K562 (cell line): ENCODE data around the gene PALM3. TPM values are rescaled to one million over a fixed set of nuclear protein-coding genes. Genes with fewer than 3 reads are reported as not detected.

ENCODE experiments used
- ATAC-seq: fragments of 200-7000 bp; cut with Tn5 transposase; 3 replicates; pipeline ENCODE4 v1.9.1; 2020; ENCODE audit warnings: moderate library complexity
- BruUV-seq: library from RNA; stranded (reverse); fragments of 400-500 nt; replicated peaks from 2 replicates; lab custom pipeline; 2021; lab: Mats Ljungman, UMichigan
- CTCF ChIA-PET: fragments of 300-600 bp; formaldehyde crosslinking; extraction: SDS; loops from one replicate; lab custom pipeline; 2021; ENCODE audit warnings: low intra/inter-chr PET ratio; lab: Yijun Ruan, JAX
- POLR2A ChIA-PET: fragments of 300-600, 350-650 bp; sonication (Branson Sonifier 250); formaldehyde crosslinking; extraction: SDS; loops from one replicate; lab custom pipeline; 2021; ENCODE audit warnings: antibody characterized with exemption, inconsistent platforms; lab: Yijun Ruan, JAX
- DNase-seq, 4 experiments: peaks; one replicate each; pipeline versions ENCODE4 v3.0.0 to v3.0.0-alpha.2; 2011 to 2018; ENCODE audit warnings: low spot score in 3 of 4, mixed read lengths in 3 of 4; ENCODE audit errors: extremely low read depth in 1 of 4
- FAIRE-seq: peaks from 2 replicates; lab custom pipeline; 2011; peaks lifted over from hg19 to GRCh38; lab: Jason Lieb, UNC
- H2AFZ ChIP-seq: 2 replicates; pipeline ENCODE4 v1.6.0; 2011; ENCODE audit warnings: low read depth, low read length, control low read depth, inconsistent platforms
- H3K27ac ChIP-seq: fragments of 200-600 bp; 3 replicates; pipeline ENCODE4 v1.8.0; 2011; ENCODE audit warnings: low read depth, mild to moderate bottlenecking, control low read depth, inconsistent platforms, low read length, moderate library complexity, mixed read lengths; ENCODE audit errors: extremely low read depth
- H3K27me3 ChIP-seq, 2 experiments: fragments of 300-600 bp in 1 of 2; 2 replicates in 1 of 2; 3 replicates in 1 of 2; pipeline versions ENCODE4 v1.6.0 to v1.8.0; 2011; ENCODE audit warnings: inconsistent platforms in 2 of 2, low read length in 2 of 2, mild to moderate bottlenecking in 1 of 2, mixed read lengths in 1 of 2, moderate library complexity in 1 of 2; ENCODE audit not compliant: control insufficient read depth in 2 of 2, insufficient read depth in 2 of 2
- H3K36me3 ChIP-seq: fragments of 300-600 bp; 3 replicates; pipeline ENCODE4 v1.8.0; 2011; ENCODE audit warnings: mild to moderate bottlenecking, low read length, inconsistent platforms; ENCODE audit not compliant: control insufficient read depth, insufficient read depth
- H3K4me1 ChIP-seq, 2 experiments: fragments of 200-600 bp in 1 of 2; replicated peaks in 1 of 2; 2 replicates in 1 of 2; 3 replicates in 1 of 2; pipeline versions ENCODE4 v1.5.1 to v1.8.0; 2011; ENCODE audit warnings: inconsistent platforms in 2 of 2, low read length in 2 of 2, mild to moderate bottlenecking in 1 of 2, mixed read lengths in 1 of 2, moderate library complexity in 1 of 2; ENCODE audit not compliant: control insufficient read depth in 2 of 2, insufficient read depth in 2 of 2
- H3K4me2 ChIP-seq: 2 replicates; pipeline ENCODE4 v1.6.1; 2011; ENCODE audit warnings: low read length, control low read depth, inconsistent platforms, mixed read lengths; ENCODE audit not compliant: insufficient read depth
- H3K4me3 ChIP-seq: fragments of 200-600 bp; sonication (generic), shearing (Covaris generic); 2 replicates; pipeline ENCODE4 v1.5.1; 2016; ENCODE audit warnings: control low read depth, inconsistent platforms
- H3K79me2 ChIP-seq: fragments of 200-600 bp; 3 replicates; pipeline ENCODE4 v1.8.0; 2011; ENCODE audit warnings: low read length, inconsistent platforms; ENCODE audit not compliant: control insufficient read depth, insufficient read depth
- H3K9ac ChIP-seq, 2 experiments: 2 replicates each; pipeline versions ENCODE4 v1.6.0 to v1.6.1; 2011; ENCODE audit warnings: low read depth in 2 of 2, low read length in 2 of 2, control low read depth in 1 of 2, inconsistent platforms in 1 of 2, mild to moderate bottlenecking in 1 of 2, mixed read lengths in 1 of 2; ENCODE audit not compliant: insufficient read depth in 1 of 2
- H3K9me1 ChIP-seq: one replicate; pipeline ENCODE4 v1.6.0; 2011; ENCODE audit warnings: inconsistent platforms, mild to moderate bottlenecking, low read length, moderate library complexity; ENCODE audit not compliant: control insufficient read depth, insufficient read depth
- H3K9me3 ChIP-seq: replicated peaks from 2 replicates; pipeline ENCODE4 v1.5.1; 2011; ENCODE audit warnings: low read depth, low read length, inconsistent platforms; ENCODE audit not compliant: control insufficient read depth, insufficient read depth
- H4K20me1 ChIP-seq: replicated peaks from 2 replicates; pipeline ENCODE4 v1.6.1; 2011; ENCODE audit warnings: low read length, inconsistent platforms, mixed read lengths; ENCODE audit not compliant: control insufficient read depth, insufficient read depth
- CBX5 ChIP-seq: IDR thresholded peaks from 2 replicates; pipeline ENCODE4 v1.6.1; 2014; ENCODE audit warnings: low read depth, borderline replicate concordance
- GTF2E2 ChIP-seq: fragments of 200-800 bp; sonication (Bioruptor generic); IDR thresholded peaks from 2 replicates; pipeline ENCODE4 v1.6.1; 2016; ENCODE audit warnings: missing genetic modification characterization, missing compliant biosample characterization
- KDM1A ChIP-seq, 2 experiments: fragments of 450-650 bp; IDR thresholded peaks; 2 replicates each; pipeline ENCODE4 v1.6.1; 2016; ENCODE audit warnings: mild to moderate bottlenecking in 2 of 2
- MBD2 ChIP-seq: sonication (generic); IDR thresholded peaks from 2 replicates; pipeline ENCODE4 v1.6.1; 2016; ENCODE audit warnings: low read depth, borderline replicate concordance
- OTX1 ChIP-seq: fragments of 450-650 bp; formaldehyde crosslinking; IDR thresholded peaks from 2 replicates; pipeline ENCODE4 v1.4.0; 2022; ENCODE audit warnings: mild to moderate bottlenecking
- SMARCE1 ChIP-seq: fragments of 450-650 bp; IDR thresholded peaks from 2 replicates; pipeline ENCODE4 v1.7.1; 2016; ENCODE audit warnings: mild to moderate bottlenecking
- SPI1 ChIP-seq: IDR thresholded peaks from 2 replicates; pipeline ENCODE4 v1.6.1; 2011; ENCODE audit warnings: low read depth, low read length, control low read depth, borderline replicate concordance
- STAT5A ChIP-seq: IDR thresholded peaks from 2 replicates; pipeline ENCODE4 v1.6.1; 2012; ENCODE audit warnings: low read length, inconsistent platforms, borderline replicate concordance
- TAL1 ChIP-seq: fragments of 450-650 bp; IDR thresholded peaks from 2 replicates; pipeline ENCODE4 v1.6.1; 2016; ENCODE audit warnings: mild to moderate bottlenecking
- TRIM28 ChIP-seq: fragments of 450-650 bp; IDR thresholded peaks from 2 replicates; pipeline ENCODE4 v1.6.1; 2017
- WGBS: fragments of 100-300 bp; shearing (Covaris generic); methylation state at CpG from one replicate; pipeline ENCODE4 v1.1.6; 2016; ENCODE audit warnings: low coverage, mixed read lengths; ENCODE audit not compliant: insufficient coverage; ENCODE audit errors: missing lambda C conversion rate; 5-methylcytosine and 5-hydroxymethylcytosine counted together
- in situ Hi-C: fragments of 300-500 bp; cut with MboI; formaldehyde crosslinking; loops from 4 replicates; pipeline ENCODE4 v1.15.0; 2018; ENCODE audit warnings: inconsistent platforms, mixed read lengths
- intact Hi-C: fragments of 100-400 bp; cut with micrococcal nuclease; formaldehyde crosslinking; loops from 2 replicates; pipeline ENCODE4 v1.14.2; 2022
- polyA plus RNA-seq, 8 experiments: library from polyadenylated mRNA; depleted of rRNA in 4 of 8; stranded (reverse) in 5 of 8; unstranded in 3 of 8; fragments of >200 nt; fragmentation: Nextera tagmentation in 2 of 8; fragmentation: Illumina TruSeq in 1 of 8; extraction: Ambion mirVana in 2 of 8; extraction: Trizol in 1 of 8; gene quantifications; 2 replicates each; pipeline versions ENCODE4 v1.2.1 to v1.2.3, GENCODE V29; 2011 to 2014; ENCODE audit warnings: inconsistent platforms in 1 of 8, missing spikeins in 1 of 8
- total RNA-seq, 7 experiments: library from RNA; depleted of rRNA in 6 of 7; stranded (reverse); fragments of >200 nt in 6 of 7; fragmentation: Illumina TruSeq in 2 of 7; extraction: Trizol in 2 of 7; gene quantifications; 2 replicates each; pipeline versions ENCODE4 v1.2.1 to v1.2.3, GENCODE V29; 2011 to 2021; ENCODE audit warnings: low replicate concordance in 1 of 7
- TF ChIP-seq, protein P1 (sequence below), 2 experiments: fragments of 200-800 bp in 1 of 2; sonication (Bioruptor generic) in 1 of 2; sonication (generic) in 1 of 2; formaldehyde crosslinking in 1 of 2; IDR thresholded peaks in 1 of 2; conservative IDR thresholded peaks in 1 of 2; 2 replicates each; pipeline versions ENCODE4 v1.5.0 to v1.6.1; 2016 to 2020; ENCODE audit warnings: missing compliant biosample characterization in 1 of 2, missing genetic modification characterization in 1 of 2, missing genetic modification reagents in 1 of 2
- TF ChIP-seq, protein P2 (sequence below): fragments of 450-650 bp; formaldehyde crosslinking; IDR thresholded peaks from 2 replicates; pipeline ENCODE4 v1.4.0; 2022; ENCODE audit warnings: missing genetic modification characterization
- TF ChIP-seq, protein P3 (sequence below): fragments of 250-450 bp; sonication (Bioruptor Pico); IDR thresholded peaks from 2 replicates; pipeline ENCODE4 v1.5.0; 2022; ENCODE audit warnings: mild to moderate bottlenecking
- TF ChIP-seq, protein P4 (sequence below): fragments of 450-650 bp; IDR thresholded peaks from 2 replicates; pipeline ENCODE4 v1.6.1; 2014; ENCODE audit warnings: low read depth, mild to moderate bottlenecking, moderate library complexity, borderline replicate concordance

PALM3 gene
- total and polyA plus RNA-seq, 9 of the 15 experiments (the other 6 are each of a cell fraction or from before 2014, with no cell fraction given) = 0.07 to 9.3 (median 3.3) TPM

DNA sequence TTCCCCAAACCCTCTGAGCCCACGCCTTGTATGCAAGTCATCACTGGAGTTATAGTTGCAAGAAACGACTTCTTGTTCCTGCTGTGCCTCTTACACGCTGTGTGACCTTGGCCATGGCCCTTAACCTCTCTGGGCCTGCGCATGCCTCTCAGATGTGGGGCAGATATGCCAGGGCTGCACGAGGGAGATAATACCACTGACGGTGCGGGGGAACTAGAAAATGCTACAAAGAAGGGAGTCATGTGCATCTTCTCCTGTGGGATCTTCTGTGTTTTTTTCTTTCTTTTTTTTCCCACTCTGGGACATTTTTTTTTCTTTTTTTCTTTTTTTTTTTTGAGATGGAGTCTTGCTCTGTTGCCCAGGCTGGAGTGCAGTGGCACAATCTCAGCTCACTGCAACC lies 33.0 kb upstream of the PALM3 start (continued):
- TF ChIP-seq KDM1A (IDR thresholded peaks at IDR 0.05) (peak; percentile 90 to 92), TAL1 (0 out of 2 replicates have a peak, but pooled peaks have one; percentile 15), OTX1 (CRISPR knock-in tag) (no peak), STAT5A (no peak)
- TF ChIP-seq, protein P1, sequence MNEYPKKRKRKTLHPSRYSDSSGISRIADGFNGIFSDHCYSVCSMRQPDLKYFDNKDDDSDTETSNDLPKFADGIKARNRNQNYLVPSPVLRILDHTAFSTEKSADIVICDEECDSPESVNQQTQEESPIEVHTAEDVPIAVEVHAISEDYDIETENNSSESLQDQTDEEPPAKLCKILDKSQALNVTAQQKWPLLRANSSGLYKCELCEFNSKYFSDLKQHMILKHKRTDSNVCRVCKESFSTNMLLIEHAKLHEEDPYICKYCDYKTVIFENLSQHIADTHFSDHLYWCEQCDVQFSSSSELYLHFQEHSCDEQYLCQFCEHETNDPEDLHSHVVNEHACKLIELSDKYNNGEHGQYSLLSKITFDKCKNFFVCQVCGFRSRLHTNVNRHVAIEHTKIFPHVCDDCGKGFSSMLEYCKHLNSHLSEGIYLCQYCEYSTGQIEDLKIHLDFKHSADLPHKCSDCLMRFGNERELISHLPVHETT (CRISPR knock-in tag; conservative IDR thresholded peaks at IDR 0.05 in 1 of 2, IDR thresholded peaks at IDR 0.05 in 1 of 2) = no peak
- TF ChIP-seq, protein P2, sequence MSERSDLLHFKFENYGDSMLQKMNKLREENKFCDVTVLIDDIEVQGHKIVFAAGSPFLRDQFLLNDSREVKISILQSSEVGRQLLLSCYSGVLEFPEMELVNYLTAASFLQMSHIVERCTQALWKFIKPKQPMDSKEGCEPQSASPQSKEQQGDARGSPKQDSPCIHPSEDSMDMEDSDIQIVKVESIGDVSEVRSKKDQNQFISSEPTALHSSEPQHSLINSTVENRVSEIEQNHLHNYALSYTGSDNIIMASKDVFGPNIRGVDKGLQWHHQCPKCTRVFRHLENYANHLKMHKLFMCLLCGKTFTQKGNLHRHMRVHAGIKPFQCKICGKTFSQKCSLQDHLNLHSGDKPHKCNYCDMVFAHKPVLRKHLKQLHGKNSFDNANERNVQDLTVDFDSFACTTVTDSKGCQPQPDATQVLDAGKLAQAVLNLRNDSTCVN (CRISPR knock-in tag) = no peak

DNA sequence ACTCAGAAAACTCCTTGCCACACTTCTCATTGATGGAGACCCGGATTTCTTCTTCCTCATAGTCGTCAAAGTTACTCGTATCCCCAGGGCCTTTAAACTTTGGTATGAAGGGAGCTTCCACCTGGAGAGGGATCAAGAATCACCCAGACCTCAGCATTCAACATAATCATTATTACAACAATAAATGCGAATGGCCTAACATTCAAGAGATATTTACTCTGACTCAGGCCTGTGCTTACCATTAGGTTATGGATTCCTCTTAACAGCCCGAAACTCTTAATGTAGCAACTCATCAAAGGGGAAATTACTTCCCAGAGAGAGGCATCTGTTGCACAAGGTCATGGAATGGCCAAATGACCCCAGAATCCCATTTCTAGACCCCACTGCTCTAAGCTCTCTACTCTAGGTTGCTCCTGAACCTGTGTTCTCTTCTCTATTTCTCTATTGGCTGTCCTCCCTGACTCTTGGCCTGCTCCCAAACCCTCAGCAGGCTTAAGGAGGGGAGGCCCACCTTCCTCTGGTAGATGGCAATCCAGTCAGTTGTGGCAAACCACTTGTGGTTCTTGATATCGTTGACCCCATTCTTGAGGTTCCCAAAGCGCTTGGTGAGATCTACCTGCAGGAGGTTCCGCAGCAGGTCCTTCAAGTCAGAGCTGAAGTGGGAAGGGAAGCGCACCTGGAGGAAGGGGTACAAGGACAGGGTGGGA lies 31.4 kb upstream of the PALM3 start:
- no peak for ATAC-seq
- 98% methylated on average over 9 of the region's 9 CpGs for WGBS
- peak; percentile 54 for FAIRE-seq
- TF ChIP-seq SPI1 (no peak), MBD2 (no peak), CBX5 (peak; percentile 86), TRIM28 (peak; percentile 92), GTF2E2 (no peak), SMARCE1 (no peak), KDM1A (IDR thresholded peaks at IDR 0.05) (peak; percentile 37 to 60; a peak in 3 of 4 replicates)
- TF ChIP-seq, protein P3, sequence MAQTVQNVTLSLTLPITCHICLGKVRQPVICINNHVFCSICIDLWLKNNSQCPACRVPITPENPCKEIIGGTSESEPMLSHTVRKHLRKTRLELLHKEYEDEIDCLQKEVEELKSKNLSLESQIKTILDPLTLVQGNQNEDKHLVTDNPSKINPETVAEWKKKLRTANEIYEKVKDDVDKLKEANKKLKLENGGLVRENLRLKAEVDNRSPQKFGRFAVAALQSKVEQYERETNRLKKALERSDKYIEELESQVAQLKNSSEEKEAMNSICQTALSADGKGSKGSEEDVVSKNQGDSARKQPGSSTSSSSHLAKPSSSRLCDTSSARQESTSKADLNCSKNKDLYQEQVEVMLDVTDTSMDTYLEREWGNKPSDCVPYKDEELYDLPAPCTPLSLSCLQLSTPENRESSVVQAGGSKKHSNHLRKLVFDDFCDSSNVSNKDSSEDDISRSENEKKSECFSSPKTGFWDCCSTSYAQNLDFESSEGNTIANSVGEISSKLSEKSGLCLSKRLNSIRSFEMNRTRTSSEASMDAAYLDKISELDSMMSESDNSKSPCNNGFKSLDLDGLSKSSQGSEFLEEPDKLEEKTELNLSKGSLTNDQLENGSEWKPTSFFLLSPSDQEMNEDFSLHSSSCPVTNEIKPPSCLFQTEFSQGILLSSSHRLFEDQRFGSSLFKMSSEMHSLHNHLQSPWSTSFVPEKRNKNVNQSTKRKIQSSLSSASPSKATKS (CRISPR knock-in tag) = no peak
- TF ChIP-seq, protein P4, sequence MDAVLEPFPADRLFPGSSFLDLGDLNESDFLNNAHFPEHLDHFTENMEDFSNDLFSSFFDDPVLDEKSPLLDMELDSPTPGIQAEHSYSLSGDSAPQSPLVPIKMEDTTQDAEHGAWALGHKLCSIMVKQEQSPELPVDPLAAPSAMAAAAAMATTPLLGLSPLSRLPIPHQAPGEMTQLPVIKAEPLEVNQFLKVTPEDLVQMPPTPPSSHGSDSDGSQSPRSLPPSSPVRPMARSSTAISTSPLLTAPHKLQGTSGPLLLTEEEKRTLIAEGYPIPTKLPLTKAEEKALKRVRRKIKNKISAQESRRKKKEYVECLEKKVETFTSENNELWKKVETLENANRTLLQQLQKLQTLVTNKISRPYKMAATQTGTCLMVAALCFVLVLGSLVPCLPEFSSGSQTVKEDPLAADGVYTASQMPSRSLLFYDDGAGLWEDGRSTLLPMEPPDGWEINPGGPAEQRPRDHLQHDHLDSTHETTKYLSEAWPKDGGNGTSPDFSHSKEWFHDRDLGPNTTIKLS = 0 out of 2 replicates have a peak, but pooled peaks have one; percentile 29

More for the DNA sequence above, 31.4 kb upstream of the PALM3 start:
- Histone ChIP-seq H4K20me1 (no peaks in the 10 kb centered on the region), H3K9me1 (no peaks in the 10 kb centered on the region), H3K79me2 (peaks cover 11% of the 10 kb centered on the region), H3K4me2 (no peak overlapping the region), H3K27ac (no peak overlapping the region), H3K4me3 (no peak overlapping the region), H2AFZ (no peak overlapping the region), H3K4me1 (peaks cover 5 to 36% of the 10 kb centered on the region in 2 experiments; a peak in 3 of 5 replicates), H3K9me3 (peaks cover 10% of the 10 kb centered on the region), H3K36me3 (peaks cover 15% of the 10 kb centered on the region; the same call in 2 of the 3 replicates), H3K27me3 (no peaks in the 10 kb centered on the region), H3K9ac (no peak overlapping the region)
- in situ Hi-C loops = no loop called here
- intact Hi-C loops = no loop called here
- POLR2A ChIA-PET = interaction anchor here (0.7 to 1.5 kb wide), 2 partner anchors 44 to 58 kb away, joined by 5 read pairs; no protein-coding TSS in a partner anchor
- no TSS peak for BruUV-seq
- no peak for DNase-seq
- CTCF ChIA-PET = no interaction called here
